ENCODE data around the gene CLHC1. TPM values are rescaled to one million over a fixed set of nuclear protein-coding genes. Genes with fewer than 3 reads are reported as not detected.
"Not testable (repeated sequence)": the region's sequence is repeated elsewhere in the genome, so short reads cannot be mapped to it uniquely, and the experiment has no call there.

The CLHC1 gene
- total and polyA plus RNA-seq, 9 donors = 5.6 to 21.3 (median 14.0) TPM

DNA sequence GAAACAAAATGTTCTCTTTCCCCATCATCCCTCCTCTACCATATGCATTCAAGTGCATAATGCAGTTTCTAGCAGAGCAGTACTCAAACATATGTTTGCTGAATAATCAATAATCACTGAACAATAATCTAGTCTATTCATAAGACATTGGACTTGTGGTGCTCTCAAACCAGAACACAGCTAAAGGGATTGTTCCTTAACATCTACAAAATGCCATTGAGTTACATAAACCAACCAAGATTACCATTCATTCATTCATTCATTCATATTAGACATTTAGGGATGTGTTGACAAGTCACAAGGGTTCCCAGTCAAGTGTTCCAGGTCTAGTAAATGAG, 3.9 kb downstream of the CLHC1 start:
- Histone ChIP-seq H3K4me1 (ENCODE audit: insufficient read depth) (peaks cover 8% of the 10 kb centered on the region), H3K9me3 (no peaks in the 10 kb centered on the region), H3K27me3 (no peaks in the 10 kb centered on the region), H3K27ac (no peak overlapping the region), H3K4me3 (no peak overlapping the region), H3K36me3 (no peaks in the 10 kb centered on the region)
- intact Hi-C loops (cut with DNase I) = no loop called here
- TF ChIP-seq EP300 (IDR thresholded peaks at IDR 0.05) = no peak
- TF ChIP-seq, protein P1, sequence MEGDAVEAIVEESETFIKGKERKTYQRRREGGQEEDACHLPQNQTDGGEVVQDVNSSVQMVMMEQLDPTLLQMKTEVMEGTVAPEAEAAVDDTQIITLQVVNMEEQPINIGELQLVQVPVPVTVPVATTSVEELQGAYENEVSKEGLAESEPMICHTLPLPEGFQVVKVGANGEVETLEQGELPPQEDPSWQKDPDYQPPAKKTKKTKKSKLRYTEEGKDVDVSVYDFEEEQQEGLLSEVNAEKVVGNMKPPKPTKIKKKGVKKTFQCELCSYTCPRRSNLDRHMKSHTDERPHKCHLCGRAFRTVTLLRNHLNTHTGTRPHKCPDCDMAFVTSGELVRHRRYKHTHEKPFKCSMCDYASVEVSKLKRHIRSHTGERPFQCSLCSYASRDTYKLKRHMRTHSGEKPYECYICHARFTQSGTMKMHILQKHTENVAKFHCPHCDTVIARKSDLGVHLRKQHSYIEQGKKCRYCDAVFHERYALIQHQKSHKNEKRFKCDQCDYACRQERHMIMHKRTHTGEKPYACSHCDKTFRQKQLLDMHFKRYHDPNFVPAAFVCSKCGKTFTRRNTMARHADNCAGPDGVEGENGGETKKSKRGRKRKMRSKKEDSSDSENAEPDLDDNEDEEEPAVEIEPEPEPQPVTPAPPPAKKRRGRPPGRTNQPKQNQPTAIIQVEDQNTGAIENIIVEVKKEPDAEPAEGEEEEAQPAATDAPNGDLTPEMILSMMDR (IDR thresholded peaks at IDR 0.05) = no peak
- no peak for TF ChIP-seq POLR2A (IDR thresholded peaks at IDR 0.05)
- no peak for DNase-seq

DNA sequence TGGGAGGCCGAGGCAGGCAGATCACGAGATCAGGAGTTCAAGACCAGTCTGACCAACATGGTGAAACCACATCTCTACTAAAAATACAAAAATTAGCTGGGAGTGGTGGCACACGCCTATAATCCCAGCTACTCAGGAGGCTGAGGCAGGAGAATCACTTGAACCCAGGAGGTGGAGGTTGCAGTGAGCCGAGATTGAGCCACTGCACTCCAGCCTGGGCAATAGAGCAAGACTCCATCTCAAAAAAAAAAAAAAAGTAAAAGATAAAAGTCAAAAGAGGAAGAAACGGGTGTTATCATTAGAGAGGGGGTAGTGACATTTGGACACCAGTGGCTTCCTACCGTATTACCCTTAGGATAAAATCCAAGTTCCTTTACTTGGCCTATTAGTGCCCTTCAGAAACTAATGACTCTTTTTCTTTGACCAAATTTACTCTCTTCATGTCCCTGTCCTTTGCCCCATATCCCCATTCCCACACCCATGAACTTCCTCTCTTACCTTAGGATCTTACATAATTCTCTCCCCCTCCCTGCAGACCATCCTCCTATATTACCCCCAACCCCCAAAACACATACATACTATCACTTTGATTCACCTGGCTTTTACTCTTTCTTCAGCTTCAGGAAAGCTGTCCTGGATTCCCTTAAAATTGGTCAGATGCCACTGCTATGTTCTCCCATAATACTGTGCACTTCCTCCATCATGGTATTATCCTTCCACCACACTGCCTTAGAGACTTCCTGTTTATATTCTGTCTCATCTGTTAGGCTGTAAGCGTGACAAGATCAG, 4.5 kb downstream of the CLHC1 start:
- H3K27ac ChIP-seq; H3K27me3 ChIP-seq; intact Hi-C loops (cut with DNase I); H3K9me3 ChIP-seq; H3K4me3 ChIP-seq; H3K4me1 ChIP-seq (ENCODE audit: insufficient read depth); DNase-seq; H3K36me3 ChIP-seq: not testable (repeated sequence)
- WGBS, 3 donors = 80 to 85% (median 83%) methylated on average over 7 of the region's 7 CpGs

DNA sequence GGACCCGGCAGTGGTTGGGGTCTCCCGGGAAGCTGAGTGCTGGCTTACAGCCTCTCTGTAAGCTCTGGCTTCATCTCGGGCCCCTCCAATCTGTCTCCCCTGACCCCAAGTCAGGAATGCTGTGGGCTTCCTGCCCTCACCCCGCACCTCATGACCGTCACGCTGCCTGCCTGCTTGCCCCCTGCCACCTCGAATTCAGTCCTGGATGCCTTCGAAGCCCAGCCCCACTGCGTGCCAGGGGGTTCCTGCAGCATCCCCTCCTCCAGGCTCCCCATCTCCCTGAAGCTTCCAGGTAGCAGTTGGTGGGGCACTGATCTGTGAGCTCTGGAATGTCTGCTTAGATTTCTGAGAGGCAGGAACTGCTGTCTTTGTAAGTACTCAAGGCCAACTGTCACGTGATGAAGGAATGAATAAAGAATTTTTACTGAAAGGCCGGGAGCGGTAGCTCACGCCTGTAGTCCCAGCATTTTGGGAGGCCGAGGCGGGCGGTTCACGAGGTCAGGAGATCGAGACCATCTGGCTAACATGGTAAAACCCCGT, 6.5 kb downstream of the CLHC1 start:
- H3K27ac ChIP-seq = no peak overlapping the region
- WGBS, 3 donors = 36 to 75% (median 53%) methylated on average over 18 to 19 of the region's 19 CpGs
- intact Hi-C loops (cut with DNase I) = no loop called here

DNA sequence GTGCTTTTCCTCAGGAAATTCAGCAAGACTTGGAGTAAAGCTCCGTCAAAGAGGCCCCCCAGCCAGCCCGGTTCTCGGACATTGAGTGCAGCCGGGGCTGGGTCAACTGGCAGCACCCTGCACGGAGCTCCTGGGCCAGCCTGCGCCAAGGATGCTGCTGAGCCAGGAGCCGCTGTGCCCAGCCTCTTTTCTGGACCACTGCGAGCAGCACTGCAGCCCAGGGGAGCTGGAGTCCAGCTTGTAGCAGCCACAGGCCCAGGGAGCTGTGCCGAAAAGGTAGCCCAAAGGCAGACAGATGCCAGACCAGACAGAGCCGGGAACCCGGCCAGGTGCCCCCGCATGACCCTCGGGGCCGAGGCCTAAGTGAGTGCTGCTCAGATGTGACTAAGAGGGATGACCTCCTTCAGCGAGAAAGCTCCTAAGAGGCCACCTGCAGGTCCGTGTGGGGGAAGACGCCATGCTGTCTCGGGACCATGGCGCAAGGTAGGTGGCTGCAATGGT, 7.3 kb downstream of the CLHC1 start:
- WGBS, 3 donors = 72 to 81% (median 80%) methylated on average over 18 to 19 of the region's 19 CpGs
- Histone ChIP-seq H3K4me3 (no peak overlapping the region), H3K27me3 (no peaks in the 10 kb centered on the region), H3K4me1 (ENCODE audit: insufficient read depth) (peaks cover 11% of the 10 kb centered on the region), H3K27ac (peak overlapping the region in 1 of 2 donors; percentile 94), H3K36me3 (no peaks in the 10 kb centered on the region), H3K9me3 (no peaks in the 10 kb centered on the region)
- peak in 3 of 5 donors; percentile 20 to 52 (median 41) for DNase-seq
- intact Hi-C loops (cut with DNase I) = no loop called here
- TF ChIP-seq EP300 (IDR thresholded peaks at IDR 0.05) = no peak
- TF ChIP-seq, protein P1 (IDR thresholded peaks at IDR 0.05) = no peak
- TF ChIP-seq POLR2A (IDR thresholded peaks at IDR 0.05) = no peak

More for the DNA sequence above, 6.5 kb downstream of the CLHC1 start:
- Histone ChIP-seq H3K27me3 (no peaks in the 10 kb centered on the region), H3K4me3 (no peak overlapping the region), H3K4me1 (ENCODE audit: insufficient read depth) (peaks cover 12% of the 10 kb centered on the region), H3K36me3 (no peaks in the 10 kb centered on the region), H3K9me3 (no peaks in the 10 kb centered on the region)
- peak in 1 of 5 donors; percentile 25 for DNase-seq
- no peak for TF ChIP-seq EP300 (IDR thresholded peaks at IDR 0.05)
- TF ChIP-seq POLR2A (IDR thresholded peaks at IDR 0.05) = no peak
- TF ChIP-seq, protein P1 (IDR thresholded peaks at IDR 0.05) = no peak

Data from ovary (tissue), 9 donors.